Nephron progenitor cell (in vitro differentiated cells): ENCODE data around the gene ADAMTS15.

ENCODE experiments used
- DNase-seq: peaks from one replicate; pipeline ENCODE4 v3.0.0; 2021
- H3K27ac Mint-ChIP-seq: 2 replicates; pipeline ENCODE4 v1.8.0; 2021; ENCODE audit warnings: mild to moderate bottlenecking, moderate library complexity, mixed read lengths
- H3K27me3 Mint-ChIP-seq: 2 replicates; pipeline ENCODE4 v1.8.0; 2021; ENCODE audit warnings: mild to moderate bottlenecking, low read depth, mixed read lengths; ENCODE audit not compliant: poor library complexity
- H3K36me3 Mint-ChIP-seq: 2 replicates; pipeline ENCODE4 v1.8.0; 2021; ENCODE audit warnings: low read depth, mixed read lengths
- H3K4me1 Mint-ChIP-seq: 2 replicates; pipeline ENCODE4 v1.8.0; 2021; ENCODE audit warnings: mixed read lengths
- H3K4me3 Mint-ChIP-seq: 2 replicates; pipeline ENCODE4 v1.8.0; 2021; ENCODE audit warnings: mild to moderate bottlenecking, moderate library complexity, mixed read lengths
- H3K9me3 Mint-ChIP-seq: 2 replicates; pipeline ENCODE4 v1.8.0; 2021; ENCODE audit warnings: mild to moderate bottlenecking, moderate library complexity, mixed read lengths
- TF ChIP-seq, protein P1 (sequence below): fragments of 200-600 bp; sonication (generic); IDR thresholded peaks from 2 replicates; pipeline ENCODE4 v1.5.0; 2021; ENCODE audit warnings: antibody characterized with exemption

Gene ADAMTS15

GRCh38 chr11:130426223-130426836 lies 22.1 kb upstream of the ADAMTS15 start:
- TF ChIP-seq, protein P1, sequence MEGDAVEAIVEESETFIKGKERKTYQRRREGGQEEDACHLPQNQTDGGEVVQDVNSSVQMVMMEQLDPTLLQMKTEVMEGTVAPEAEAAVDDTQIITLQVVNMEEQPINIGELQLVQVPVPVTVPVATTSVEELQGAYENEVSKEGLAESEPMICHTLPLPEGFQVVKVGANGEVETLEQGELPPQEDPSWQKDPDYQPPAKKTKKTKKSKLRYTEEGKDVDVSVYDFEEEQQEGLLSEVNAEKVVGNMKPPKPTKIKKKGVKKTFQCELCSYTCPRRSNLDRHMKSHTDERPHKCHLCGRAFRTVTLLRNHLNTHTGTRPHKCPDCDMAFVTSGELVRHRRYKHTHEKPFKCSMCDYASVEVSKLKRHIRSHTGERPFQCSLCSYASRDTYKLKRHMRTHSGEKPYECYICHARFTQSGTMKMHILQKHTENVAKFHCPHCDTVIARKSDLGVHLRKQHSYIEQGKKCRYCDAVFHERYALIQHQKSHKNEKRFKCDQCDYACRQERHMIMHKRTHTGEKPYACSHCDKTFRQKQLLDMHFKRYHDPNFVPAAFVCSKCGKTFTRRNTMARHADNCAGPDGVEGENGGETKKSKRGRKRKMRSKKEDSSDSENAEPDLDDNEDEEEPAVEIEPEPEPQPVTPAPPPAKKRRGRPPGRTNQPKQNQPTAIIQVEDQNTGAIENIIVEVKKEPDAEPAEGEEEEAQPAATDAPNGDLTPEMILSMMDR = no peak
- DNase-seq = no peak
- no peak overlapping the region for H3K27ac Mint-ChIP-seq
- H3K27me3 Mint-ChIP-seq = peaks cover 87% of the 10 kb centered on the region
- no peak overlapping the region for H3K4me3 Mint-ChIP-seq
- H3K9me3 Mint-ChIP-seq = no peaks in the 10 kb centered on the region
- H3K36me3 Mint-ChIP-seq = no peaks in the 10 kb centered on the region
- H3K4me1 Mint-ChIP-seq = peaks cover 16% of the 10 kb centered on the region

- TF ChIP-seq, protein P1 = no peak
- Mint-ChIP-seq H3K4me3 (peak overlapping the region; percentile 74), H3K27me3 (peaks cover 84% of the 10 kb centered on the region)
These were observed 21.6 kb upstream of the ADAMTS15 start for GRCh38 chr11:130426837-130427341.

GRCh38 chr11:130427581-130428315 lies 20.7 kb upstream of the ADAMTS15 start:
- Mint-ChIP-seq H3K4me3 (peak overlapping the region; percentile 74), H3K9me3 (no peaks in the 10 kb centered on the region), H3K4me1 (peaks cover 16% of the 10 kb centered on the region)

More at GRCh38 chr11:130426837-130427341, 21.6 kb upstream of the ADAMTS15 start:
- H3K9me3 Mint-ChIP-seq = no peaks in the 10 kb centered on the region
- no peak for DNase-seq
- H3K36me3 Mint-ChIP-seq = no peaks in the 10 kb centered on the region
- peaks cover 16% of the 10 kb centered on the region for H3K4me1 Mint-ChIP-seq
- no peak overlapping the region for H3K27ac Mint-ChIP-seq

DNA sequence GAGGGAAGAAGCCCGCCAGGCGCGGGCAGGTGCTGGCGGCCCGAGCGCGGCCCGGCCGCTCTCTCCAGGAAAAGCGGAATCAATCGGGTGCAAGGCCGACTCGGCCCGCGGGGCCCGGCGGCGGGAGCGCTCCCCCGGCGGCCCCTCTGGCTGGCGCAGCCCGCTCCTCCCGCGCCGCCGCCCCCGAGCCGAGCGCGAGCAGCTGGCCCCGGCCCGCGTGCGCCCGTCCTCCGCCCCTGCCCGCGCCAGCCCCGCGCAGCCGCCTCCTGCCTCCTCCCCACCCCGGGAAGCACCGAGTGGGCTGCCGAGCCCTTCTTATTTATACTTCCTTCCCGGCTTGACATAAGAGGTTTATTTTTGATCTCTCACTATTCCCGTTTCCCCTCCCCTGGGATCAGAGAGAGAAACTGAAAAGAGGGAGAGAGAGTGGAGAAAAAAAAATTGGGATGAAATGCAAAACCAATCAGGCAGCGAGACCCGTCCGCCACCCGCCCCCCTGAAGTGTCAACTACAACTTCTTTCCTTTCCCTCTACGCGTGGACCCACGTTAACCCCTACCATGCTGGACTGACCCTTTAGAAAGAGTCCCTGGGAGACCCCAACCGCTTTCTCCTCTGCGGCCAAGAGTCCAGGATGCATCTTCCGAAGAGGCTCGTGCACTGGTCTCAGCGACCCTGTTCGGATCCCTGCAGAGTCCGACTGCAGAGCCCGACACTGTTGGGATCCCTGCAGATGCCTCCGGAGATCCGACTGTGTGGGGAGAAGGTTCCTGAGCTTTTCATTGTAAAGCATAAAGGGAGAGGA lies 19.9 kb upstream of the ADAMTS15 start, which contains the start of gene ADAMTS8:
Gene ADAMTS8 (minus strand): TSS at position 294 of the 804 bp plus-strand sequence. CDS start 323 bp downstream, outside the sequence.
- Mint-ChIP-seq H3K27me3 (peaks cover 74% of the 10 kb centered on the region), H3K4me1 (peaks cover 16% of the 10 kb centered on the region), H3K27ac (no peak within 1 kb of the TSS), H3K4me3 (peak within 1 kb of the TSS; percentile 88), H3K9me3 (no peaks in the 10 kb centered on the region), H3K36me3 (no peaks in the 10 kb centered on the region)
- TF ChIP-seq, protein P1 = no peak
- DNase-seq = peak; percentile 61

More at GRCh38 chr11:130427581-130428315, 20.7 kb upstream of the ADAMTS15 start:
- TF ChIP-seq, protein P1 = peak; percentile 17
- DNase-seq = peak; percentile 62
- H3K27ac Mint-ChIP-seq = no peak overlapping the region
- H3K36me3 Mint-ChIP-seq = no peaks in the 10 kb centered on the region
- H3K27me3 Mint-ChIP-seq = peaks cover 79% of the 10 kb centered on the region

DNA sequence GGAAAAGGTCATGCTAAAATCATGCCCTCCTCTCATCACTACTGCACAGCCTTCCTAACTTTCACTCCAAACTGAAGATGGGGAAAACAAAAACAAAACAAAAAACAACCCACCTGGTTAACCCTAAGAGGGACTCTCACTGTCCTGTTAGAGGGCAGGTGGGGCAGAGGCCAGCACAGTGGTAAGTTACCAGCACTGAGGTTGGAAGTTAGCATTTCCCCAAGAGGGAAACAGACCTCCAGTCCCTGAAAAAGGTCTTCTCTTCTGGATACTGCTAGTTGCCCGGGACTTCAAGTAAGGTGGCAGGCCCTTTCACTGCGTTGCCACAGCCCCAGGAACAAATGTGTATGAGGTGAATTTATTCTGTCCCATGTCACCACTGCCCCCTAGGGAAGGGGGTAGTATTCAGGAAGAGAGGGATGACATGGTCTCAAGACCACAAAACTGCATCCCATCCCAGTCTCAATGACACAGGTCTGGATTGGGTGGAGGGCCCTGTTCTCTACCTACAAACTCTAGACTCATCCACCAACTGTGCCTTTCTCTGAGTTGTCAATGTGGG lies 19.2 kb upstream of the ADAMTS15 start:
- Mint-ChIP-seq H3K27me3 (peaks cover 71% of the 10 kb centered on the region), H3K27ac (no peak overlapping the region)

More for the DNA sequence above, 19.2 kb upstream of the ADAMTS15 start:
- no peaks in the 10 kb centered on the region for H3K9me3 Mint-ChIP-seq
- TF ChIP-seq, protein P1 = no peak
- no peak for DNase-seq
- H3K4me1 Mint-ChIP-seq = peaks cover 16% of the 10 kb centered on the region
- no peaks in the 10 kb centered on the region for H3K36me3 Mint-ChIP-seq
- H3K4me3 Mint-ChIP-seq = peak overlapping the region; percentile 88
